Esophagus muscularis mucosa (tissue), 4 donors: Measurements from ENCODE around the gene GLE1. TPM values are rescaled to one million over a fixed set of nuclear protein-coding genes. Genes with fewer than 3 reads are reported as not detected.

Experiments used
- DNase-seq: peaks from one replicate; pipeline ENCODE4 v3.0.0-alpha.2; 2017; ENCODE audit errors: extremely low spot score
- H3K27ac ChIP-seq, 4 donors: fragments of 200-600 bp; sonication (generic); replicated peaks in 1 of 4; 1 replicate in 3 of 4; 2 replicates in 1 of 4; pipeline ENCODE4 v1.5.1; 2016 to 2019; ENCODE audit warnings: mild to moderate bottlenecking in 1 of 4
- H3K27me3 ChIP-seq, 4 donors: fragments of 200-600 bp; sonication (generic); one replicate each; pipeline versions ENCODE4 v1.5.1 to v1.6.0; 2016 to 2019
- H3K36me3 ChIP-seq, 4 donors: fragments of 200-600 bp; sonication (generic); one replicate each; pipeline ENCODE4 v1.5.1; 2016 to 2019
- H3K4me1 ChIP-seq, 4 donors: fragments of 200-600 bp; sonication (generic); one replicate each; pipeline ENCODE4 v1.5.1; 2016 to 2019
- H3K4me3 ChIP-seq, 4 donors: fragments of 200-600 bp; sonication (generic); 1 replicate in 2 of 4; 2 replicates in 2 of 4; pipeline ENCODE4 v1.5.1; 2016 to 2019; ENCODE audit warnings: mild to moderate bottlenecking in 4 of 4, moderate library complexity in 1 of 4
- H3K9me3 ChIP-seq, 4 donors: fragments of 200-600 bp; sonication (generic); 1 replicate in 3 of 4; 2 replicates in 1 of 4; pipeline ENCODE4 v1.5.1; 2016 to 2019
- EP300 ChIP-seq: sonication (generic); formaldehyde crosslinking; IDR thresholded peaks from one replicate; pipeline ENCODE4 v1.6.1; 2017; ENCODE audit warnings: antibody characterized with exemption
- POLR2A ChIP-seq: fragments of 450-650 bp; IDR thresholded peaks from one replicate; pipeline ENCODE4 v1.6.1; 2017; ENCODE audit warnings: antibody characterized with exemption, moderate library complexity, mild to moderate bottlenecking, low read depth
- POLR2AphosphoS5 ChIP-seq, 2 donors: sonication (generic); formaldehyde crosslinking; IDR thresholded peaks; one replicate each; pipeline ENCODE4 v1.6.1; 2017; ENCODE audit warnings: antibody characterized with exemption in 2 of 2
- WGBS: methylation state at CpG from one replicate; pipeline ENCODE4 v1.1.5; 2018; 5-methylcytosine and 5-hydroxymethylcytosine counted together
- intact Hi-C: fragments of 100-400 bp; cut with DNase I; formaldehyde crosslinking; loops from one replicate; pipeline ENCODE4 v1.15.1; 2023
- total RNA-seq, 4 donors: library from RNA; depleted of rRNA; stranded (reverse); fragments of >200 nt; gene quantifications; one replicate each; pipeline versions ENCODE4 v1.1.0 to v1.2.1, GENCODE V29; 2016
- TF ChIP-seq, protein P1 (sequence below), 3 experiments: fragments of 200-600 bp in 2 of 3; fragments of 450-650 bp in 1 of 3; sonication (generic) in 2 of 3; IDR thresholded peaks; one replicate each; pipeline ENCODE4 v1.5.1; 2017 to 2019; ENCODE audit warnings: antibody characterized with exemption in 3 of 3, mild to moderate bottlenecking in 2 of 3, moderate library complexity in 1 of 3

The GLE1 gene
- total RNA-seq, 4 donors from 2014 or later: 18.3 to 27.8 (median 20.5) TPM

DNA sequence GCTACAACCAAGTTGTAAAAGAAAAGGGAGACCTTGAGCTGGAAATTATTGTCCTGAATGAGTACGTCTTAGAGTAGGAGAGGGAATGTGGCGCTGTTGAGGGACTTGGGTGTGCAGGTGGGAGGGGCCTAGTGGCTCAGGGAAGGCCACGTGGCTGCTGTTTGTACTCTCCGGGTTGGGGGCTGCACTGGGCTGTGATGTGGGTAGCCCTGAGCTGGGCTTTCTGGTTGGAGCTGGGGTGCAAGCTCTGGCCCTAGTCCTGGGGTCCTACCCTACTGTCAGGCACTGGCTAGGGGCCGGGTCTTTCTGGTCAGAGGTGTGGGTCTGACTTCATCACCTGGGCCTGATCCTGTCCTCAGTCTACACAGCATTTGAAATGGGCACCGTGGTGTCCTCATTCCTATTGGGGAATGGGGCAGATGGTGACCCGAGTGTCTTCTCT is 19.1 kb upstream of the GLE1 start:
- Histone ChIP-seq H3K9me3 (no peaks in the 10 kb centered on the region), H3K27me3 (no peaks in the 10 kb centered on the region), H3K4me1 (no peaks in the 10 kb centered on the region), H3K4me3 (no peak overlapping the region), H3K36me3 (peaks cover 36 to 100% (median 90%) of the 10 kb centered on the region in 4 donors), H3K27ac (no peak overlapping the region)
- TF ChIP-seq, protein P1, sequence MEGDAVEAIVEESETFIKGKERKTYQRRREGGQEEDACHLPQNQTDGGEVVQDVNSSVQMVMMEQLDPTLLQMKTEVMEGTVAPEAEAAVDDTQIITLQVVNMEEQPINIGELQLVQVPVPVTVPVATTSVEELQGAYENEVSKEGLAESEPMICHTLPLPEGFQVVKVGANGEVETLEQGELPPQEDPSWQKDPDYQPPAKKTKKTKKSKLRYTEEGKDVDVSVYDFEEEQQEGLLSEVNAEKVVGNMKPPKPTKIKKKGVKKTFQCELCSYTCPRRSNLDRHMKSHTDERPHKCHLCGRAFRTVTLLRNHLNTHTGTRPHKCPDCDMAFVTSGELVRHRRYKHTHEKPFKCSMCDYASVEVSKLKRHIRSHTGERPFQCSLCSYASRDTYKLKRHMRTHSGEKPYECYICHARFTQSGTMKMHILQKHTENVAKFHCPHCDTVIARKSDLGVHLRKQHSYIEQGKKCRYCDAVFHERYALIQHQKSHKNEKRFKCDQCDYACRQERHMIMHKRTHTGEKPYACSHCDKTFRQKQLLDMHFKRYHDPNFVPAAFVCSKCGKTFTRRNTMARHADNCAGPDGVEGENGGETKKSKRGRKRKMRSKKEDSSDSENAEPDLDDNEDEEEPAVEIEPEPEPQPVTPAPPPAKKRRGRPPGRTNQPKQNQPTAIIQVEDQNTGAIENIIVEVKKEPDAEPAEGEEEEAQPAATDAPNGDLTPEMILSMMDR (IDR thresholded peaks at IDR 0.05): no peak
- TF ChIP-seq POLR2AphosphoS5 (IDR thresholded peaks at IDR 0.05): no peak
- TF ChIP-seq EP300: no peak
- no peak for TF ChIP-seq POLR2A
- DNase-seq: no peak
- 89% methylated on average over 6 of the region's 7 CpGs for WGBS
- intact Hi-C loops: no loop called here

DNA sequence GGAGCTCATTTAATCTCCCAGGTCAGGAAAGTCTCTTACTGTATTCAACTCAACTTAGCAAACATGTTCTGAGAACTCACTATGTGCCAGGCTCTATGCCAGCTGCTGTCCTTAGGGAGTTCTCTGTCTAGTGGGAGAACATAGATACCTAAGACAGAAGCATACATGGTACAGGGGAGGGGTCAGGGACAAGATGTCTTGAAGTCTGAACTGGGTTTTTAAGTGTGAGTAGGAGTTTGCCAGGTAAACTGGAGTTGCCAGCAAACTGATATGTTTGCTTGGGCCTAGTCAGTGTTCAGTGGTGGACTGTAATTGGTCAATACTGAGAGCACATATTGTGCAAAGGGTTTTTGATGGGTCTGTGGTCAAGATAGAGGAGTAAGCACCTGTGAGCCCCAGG is 18.3 kb upstream of the GLE1 start:
- Histone ChIP-seq H3K9me3 (no peaks in the 10 kb centered on the region), H3K4me3 (no peak overlapping the region), H3K4me1 (no peaks in the 10 kb centered on the region), H3K27me3 (no peaks in the 10 kb centered on the region), H3K27ac (no peak overlapping the region), H3K36me3 (peaks cover 36 to 100% (median 85%) of the 10 kb centered on the region in 4 donors)
- no peak for DNase-seq
- TF ChIP-seq, protein P1 (IDR thresholded peaks at IDR 0.05): no peak
- intact Hi-C loops: no loop called here

DNA sequence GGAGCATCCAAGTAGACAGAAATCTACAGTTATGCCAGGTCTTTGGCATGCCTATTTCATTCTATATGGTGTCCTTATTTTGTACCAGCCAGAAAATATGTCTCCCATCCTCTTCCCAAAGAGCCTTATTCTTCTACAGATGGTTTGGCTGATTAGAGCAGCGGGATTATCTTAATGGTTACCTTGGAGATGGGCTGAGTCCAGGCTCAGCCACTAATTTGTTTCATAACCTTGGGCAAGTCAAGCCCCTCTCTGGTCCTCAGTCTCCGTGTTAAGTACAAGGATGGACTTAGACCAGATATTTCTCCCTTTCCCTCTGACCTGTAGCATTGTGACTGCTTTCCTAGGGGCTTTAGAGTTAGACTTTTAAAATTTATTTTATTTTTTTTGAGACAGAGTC is 11.1 kb upstream of the GLE1 start:
- Histone ChIP-seq H3K27me3 (no peaks in the 10 kb centered on the region), H3K36me3 (peaks cover 11 to 98% (median 67%) of the 10 kb centered on the region in 4 donors), H3K27ac (no peak overlapping the region), H3K4me1 (peaks cover 10 to 20% (median 15%) of the 10 kb centered on the region in 4 donors), H3K9me3 (no peaks in the 10 kb centered on the region), H3K4me3 (no peak overlapping the region)
- intact Hi-C loops: no loop called here
- no peak for TF ChIP-seq EP300
- TF ChIP-seq POLR2AphosphoS5 (IDR thresholded peaks at IDR 0.05): no peak
- TF ChIP-seq, protein P1 (IDR thresholded peaks at IDR 0.05): no peak
- no peak for TF ChIP-seq POLR2A
- WGBS: 100% methylated on average over 2 of the region's 2 CpGs
- no peak for DNase-seq

DNA sequence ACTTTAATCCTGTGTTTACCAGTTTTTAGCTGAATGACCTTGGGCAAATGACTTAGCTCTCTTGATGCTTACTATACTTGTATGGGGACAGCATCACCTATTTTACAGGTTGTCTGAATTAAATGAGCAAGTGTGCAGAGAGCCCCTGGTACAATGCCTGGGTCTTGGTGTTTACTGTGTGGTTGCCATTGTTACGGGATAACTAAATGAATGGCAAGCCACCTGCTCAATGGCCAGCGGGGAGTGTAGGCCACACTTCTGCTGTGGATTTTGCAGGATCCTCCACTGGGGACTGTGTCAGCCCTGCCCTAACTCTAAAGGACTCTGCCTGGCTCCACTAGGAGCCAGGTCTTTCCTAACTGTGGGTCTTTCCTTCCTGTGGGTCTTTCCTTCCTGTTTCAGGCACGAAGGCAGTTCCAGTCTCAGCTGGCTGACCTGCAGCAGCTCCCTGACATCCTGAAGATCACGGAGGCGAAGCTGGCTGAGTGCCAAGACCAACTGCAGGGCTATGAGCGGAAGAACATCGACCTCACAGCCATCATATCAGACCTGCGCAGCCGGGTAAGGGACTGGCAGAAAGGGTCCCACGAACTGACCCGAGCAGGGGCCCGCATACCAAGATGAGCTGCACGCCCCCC is 10.3 kb upstream of the GLE1 start:
- Histone ChIP-seq H3K4me3 (no peak overlapping the region), H3K36me3 (peaks cover 9 to 98% (median 69%) of the 10 kb centered on the region in 4 donors), H3K9me3 (no peaks in the 10 kb centered on the region), H3K4me1 (peaks cover 10 to 20% (median 15%) of the 10 kb centered on the region in 4 donors), H3K27me3 (no peaks in the 10 kb centered on the region), H3K27ac (peak overlapping the region in 1 of 4 donors; percentile 8)
- WGBS: 48% methylated on average over 8 of the region's 13 CpGs
- DNase-seq: no peak
- intact Hi-C loops: no loop called here
- peak in 1 of 2 donors; percentile 10 for TF ChIP-seq POLR2AphosphoS5 (IDR thresholded peaks at IDR 0.05)
- TF ChIP-seq, protein P1 (IDR thresholded peaks at IDR 0.05): no peak

DNA sequence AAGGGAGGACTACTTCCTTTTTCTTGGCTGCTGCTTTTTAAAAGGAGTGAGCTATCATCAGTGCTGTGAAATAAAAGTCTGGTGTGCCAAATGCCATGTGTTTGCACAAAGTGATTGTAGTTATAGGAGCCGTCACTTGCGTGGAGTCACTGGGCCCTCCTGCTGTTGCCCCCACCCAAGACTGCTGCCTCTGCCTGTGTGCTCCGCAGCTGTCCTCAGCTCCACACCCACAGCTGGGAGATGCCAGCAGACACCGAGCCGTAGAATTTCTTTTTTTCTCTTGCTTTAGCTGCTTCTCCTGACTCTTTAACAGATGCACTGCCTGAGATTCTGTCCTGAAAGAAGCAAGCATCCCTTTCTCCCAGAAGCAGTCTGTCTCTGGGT is 9.8 kb upstream of the GLE1 start:
- intact Hi-C loops: no loop called here
- peaks cover 9 to 98% (median 72%) of the 10 kb centered on the region in 4 donors for H3K36me3 ChIP-seq
- H3K9me3 ChIP-seq: no peaks in the 10 kb centered on the region
- peaks cover 10 to 20% (median 15%) of the 10 kb centered on the region in 4 donors for H3K4me1 ChIP-seq
- WGBS: 44% methylated on average over 5 of the region's 5 CpGs
- peak overlapping the region in 1 of 4 donors; percentile 8 for H3K27ac ChIP-seq
- no peak overlapping the region for H3K4me3 ChIP-seq
- TF ChIP-seq EP300 (no peak), POLR2AphosphoS5 (IDR thresholded peaks at IDR 0.05) (no peak), POLR2A (no peak)
- TF ChIP-seq, protein P1 (IDR thresholded peaks at IDR 0.05): no peak
- H3K27me3 ChIP-seq: no peaks in the 10 kb centered on the region
- DNase-seq: no peak
